ENCODE data around the gene FDXACB1.

FDXACB1 gene

DNA sequence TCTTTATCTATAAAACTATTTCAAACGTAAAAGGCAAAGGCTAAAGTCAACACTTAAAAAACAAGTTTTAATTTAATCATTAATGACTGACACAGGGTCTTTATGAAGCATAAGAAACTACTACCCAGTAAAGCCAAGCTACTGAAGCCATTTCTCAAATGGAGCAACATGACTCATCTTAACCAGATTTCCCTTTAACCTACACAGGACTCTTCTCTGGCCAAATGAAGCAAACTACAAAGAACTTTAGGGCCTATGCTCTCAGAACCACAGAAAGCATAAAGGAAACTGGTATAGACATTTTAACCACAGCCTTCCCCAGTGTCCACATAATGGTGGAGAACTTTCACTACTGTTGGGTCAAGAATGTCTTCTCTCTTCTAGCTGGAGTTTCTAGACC is 42.2 kb downstream of the FDXACB1 start:
- no peak overlapping the region for H2AFZ ChIP-seq (ENCODE audit: low read length)
- no peak overlapping the region for H3K4me2 ChIP-seq (ENCODE audit: low read depth, low read length)
- H3K36me3 ChIP-seq (replicated peaks; ENCODE audit: insufficient read depth, low read length) = no peaks in the 10 kb centered on the region; the same call in 1 of the 2 replicates
- no peaks in the 10 kb centered on the region for H3K9me2 ChIP-seq (replicated peaks; ENCODE audit: insufficient read depth, low read length)
- TF ChIP-seq EZH2phosphoT487 (IDR thresholded peaks at IDR 0.05; ENCODE audit: low read length) (no peak), CTCF (IDR thresholded peaks at IDR 0.05; ENCODE audit: low read length) (no peak), EZH2 (optimal IDR thresholded peaks at IDR 0.05; ENCODE audit: low read depth, low read length) (no peak)
- H3K4me1 ChIP-seq (ENCODE audit: low read length) = 0 out of 2 replicates have a peak, but pooled peaks cover 11% of the 10 kb centered on the region
- peaks cover 5% of the 10 kb centered on the region; the same call in 1 of the 2 replicates for H3F3A ChIP-seq (ENCODE audit: insufficient read depth, low read length)
- peak; percentile 61 for DNase-seq
- H3K9me3 ChIP-seq (replicated peaks; ENCODE audit: insufficient read depth, low read length) = no peaks in the 10 kb centered on the region
- no peaks in the 10 kb centered on the region for H3K27me3 ChIP-seq (replicated peaks; ENCODE audit: insufficient read depth, low read length)
- H3K9ac ChIP-seq (ENCODE audit: low read length) = no peak overlapping the region
- no peak overlapping the region for H3K4me3 ChIP-seq (ENCODE audit: low read length)
- peaks cover 4% of the 10 kb centered on the region; the same call in 1 of the 2 replicates for H4K20me1 ChIP-seq (ENCODE audit: insufficient read depth, low read length)
- no peaks in the 10 kb centered on the region for H3K79me2 ChIP-seq (ENCODE audit: low read length)
- no peak overlapping the region for H3K27ac ChIP-seq (ENCODE audit: low read length)

- H3K9ac ChIP-seq (ENCODE audit: low read length) = no peak overlapping the region
- H3K79me2 ChIP-seq (ENCODE audit: low read length) = no peaks in the 10 kb centered on the region
- H3K9me2 ChIP-seq (replicated peaks; ENCODE audit: insufficient read depth, low read length) = no peaks in the 10 kb centered on the region
- no peak for DNase-seq
- TF ChIP-seq CTCF (IDR thresholded peaks at IDR 0.05; ENCODE audit: low read length) = no peak
- no peak for TF ChIP-seq EZH2 (optimal IDR thresholded peaks at IDR 0.05; ENCODE audit: low read depth, low read length)
- no peak for TF ChIP-seq EZH2phosphoT487 (IDR thresholded peaks at IDR 0.05; ENCODE audit: low read length)
- no peaks in the 10 kb centered on the region for H3K9me3 ChIP-seq (replicated peaks; ENCODE audit: insufficient read depth, low read length)
- no peaks in the 10 kb centered on the region; the same call in 1 of the 2 replicates for H3K36me3 ChIP-seq (replicated peaks; ENCODE audit: insufficient read depth, low read length)
- H3K4me3 ChIP-seq (ENCODE audit: low read length) = no peak overlapping the region
- no peak overlapping the region for H2AFZ ChIP-seq (ENCODE audit: low read length)
- no peaks in the 10 kb centered on the region for H3K27me3 ChIP-seq (replicated peaks; ENCODE audit: insufficient read depth, low read length)
- H3K4me2 ChIP-seq (ENCODE audit: low read depth, low read length) = no peak overlapping the region
- no peak overlapping the region for H3K27ac ChIP-seq (ENCODE audit: low read length)
- H4K20me1 ChIP-seq (ENCODE audit: insufficient read depth, low read length) = peaks cover 4% of the 10 kb centered on the region; the same call in 1 of the 2 replicates
- peaks cover 5% of the 10 kb centered on the region; the same call in 1 of the 2 replicates for H3F3A ChIP-seq (ENCODE audit: insufficient read depth, low read length)
- 0 out of 2 replicates have a peak, but pooled peaks cover 11% of the 10 kb centered on the region for H3K4me1 ChIP-seq (ENCODE audit: low read length)
Measured at GRCh38 chr11:111836162-111836561, 42.8 kb downstream of the FDXACB1 start.

DNA sequence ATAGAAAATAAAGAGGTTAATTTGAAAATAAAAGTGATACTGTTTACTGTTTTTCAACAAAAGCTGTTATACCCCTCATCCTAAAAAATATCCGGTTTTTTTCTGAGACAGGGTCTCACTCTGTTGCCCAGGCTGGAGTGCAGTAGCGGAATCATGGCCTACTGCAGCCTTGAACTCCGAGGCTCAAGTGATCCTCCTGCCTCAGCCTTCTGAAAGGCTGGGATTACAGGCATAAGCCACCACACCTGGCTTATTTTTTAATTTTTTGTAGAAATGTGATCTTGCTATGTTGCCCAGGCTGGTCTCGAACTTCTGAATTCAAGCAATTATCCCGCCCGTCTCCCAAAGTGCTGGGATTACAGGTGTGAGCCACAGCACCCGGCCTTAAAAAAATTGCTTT is 43.3 kb downstream of the FDXACB1 start:
- H3F3A ChIP-seq (ENCODE audit: insufficient read depth, low read length) = peaks cover 5% of the 10 kb centered on the region; the same call in 1 of the 2 replicates
- no peak overlapping the region for H3K9ac ChIP-seq (ENCODE audit: low read length)
- H2AFZ ChIP-seq (ENCODE audit: low read length) = no peak overlapping the region
- no peaks in the 10 kb centered on the region for H3K9me2 ChIP-seq (replicated peaks; ENCODE audit: insufficient read depth, low read length)
- H3K27me3 ChIP-seq (replicated peaks; ENCODE audit: insufficient read depth, low read length) = no peaks in the 10 kb centered on the region
- no peak overlapping the region for H3K4me2 ChIP-seq (ENCODE audit: low read depth, low read length)
- H3K36me3 ChIP-seq (replicated peaks; ENCODE audit: insufficient read depth, low read length) = no peaks in the 10 kb centered on the region; the same call in 1 of the 2 replicates
- H3K4me1 ChIP-seq (ENCODE audit: low read length) = 0 out of 2 replicates have a peak, but pooled peaks cover 11% of the 10 kb centered on the region
- H3K9me3 ChIP-seq (replicated peaks; ENCODE audit: insufficient read depth, low read length) = no peaks in the 10 kb centered on the region
- TF ChIP-seq EZH2phosphoT487 (IDR thresholded peaks at IDR 0.05; ENCODE audit: low read length) = no peak
- TF ChIP-seq EZH2 (optimal IDR thresholded peaks at IDR 0.05; ENCODE audit: low read depth, low read length) = no peak
- no peak for TF ChIP-seq CTCF (IDR thresholded peaks at IDR 0.05; ENCODE audit: low read length)
- no peak for DNase-seq
- H4K20me1 ChIP-seq (ENCODE audit: insufficient read depth, low read length) = peaks cover 4% of the 10 kb centered on the region; the same call in 1 of the 2 replicates
- H3K4me3 ChIP-seq (ENCODE audit: low read length) = no peak overlapping the region
- H3K79me2 ChIP-seq (ENCODE audit: low read length) = no peaks in the 10 kb centered on the region
- no peak overlapping the region for H3K27ac ChIP-seq (ENCODE audit: low read length)
